Measurements from ENCODE around the gene MDH1.

The MDH1 gene

GRCh38 chr2:63642946-63643345 is 54.2 kb downstream of the MDH1 start:
- FAIRE-seq: no peak

- FAIRE-seq: no peak
These were observed 54.7 kb downstream of the MDH1 start for GRCh38 chr2:63643486-63643885.

DNA sequence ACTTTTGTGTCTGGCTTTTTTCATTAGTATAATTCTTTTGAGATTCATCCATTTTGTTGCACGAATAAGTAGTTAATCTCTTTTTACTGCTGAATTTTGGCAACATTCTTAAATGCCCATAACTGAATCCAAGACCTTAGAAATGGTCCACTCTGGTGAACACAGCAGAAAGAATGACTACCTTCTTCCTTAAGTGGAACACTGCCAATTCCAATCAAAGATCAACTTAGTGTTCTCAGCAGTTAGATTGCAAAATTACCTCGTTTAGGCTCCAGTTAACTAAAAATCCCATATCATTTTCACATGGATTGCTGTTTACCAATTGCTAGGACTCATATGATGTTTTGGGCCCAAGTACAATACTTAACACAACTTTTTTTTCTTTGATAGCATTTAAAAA is 59.9 kb downstream of the MDH1 start:
- no peak for FAIRE-seq

- FAIRE-seq: no peak
These were observed 61.1 kb downstream of the MDH1 start for GRCh38 chr2:63649829-63650228.

DNA sequence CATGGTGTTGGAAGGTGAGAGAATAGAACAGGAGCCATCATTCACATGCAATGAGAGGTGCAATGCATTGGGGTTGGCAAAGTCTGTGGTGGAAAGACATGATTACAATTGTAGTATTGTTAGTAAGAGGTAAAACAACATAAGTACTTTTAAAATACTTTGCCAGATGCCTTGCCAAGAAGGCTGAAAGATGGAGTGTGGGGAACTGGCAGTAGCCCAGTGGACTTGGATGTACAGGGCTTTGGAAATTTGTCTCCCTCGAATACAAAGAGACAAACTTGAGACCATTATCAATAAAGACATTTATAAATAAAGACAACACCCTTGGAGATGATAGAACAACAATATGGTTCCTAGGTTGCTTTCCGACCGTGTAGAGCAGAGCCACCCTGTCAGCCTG is 62.0 kb downstream of the MDH1 start:
- no peak for FAIRE-seq

DNA sequence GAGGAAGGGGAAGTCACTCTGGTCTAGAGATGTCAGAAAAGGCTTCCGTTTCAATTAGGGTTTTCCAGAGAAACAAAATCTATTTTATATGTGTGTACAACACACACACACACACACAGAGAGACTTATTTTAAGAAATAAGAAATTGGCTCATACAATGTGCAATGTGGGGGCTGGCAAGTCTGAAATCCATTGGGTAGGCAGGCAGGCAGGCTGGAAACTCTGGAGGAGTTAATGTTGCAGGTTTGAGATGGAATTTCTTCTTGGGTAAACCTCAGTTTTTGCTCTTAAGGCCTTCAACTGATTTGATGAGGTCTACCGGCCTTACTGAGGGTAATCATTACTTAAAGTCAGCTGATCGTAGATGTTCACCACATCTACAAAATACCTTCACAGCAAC is 62.6 kb downstream of the MDH1 start:
- no peak for FAIRE-seq

GRCh38 chr2:63651861-63652651 is 63.3 kb downstream of the MDH1 start:
- FAIRE-seq: no peak

DNA sequence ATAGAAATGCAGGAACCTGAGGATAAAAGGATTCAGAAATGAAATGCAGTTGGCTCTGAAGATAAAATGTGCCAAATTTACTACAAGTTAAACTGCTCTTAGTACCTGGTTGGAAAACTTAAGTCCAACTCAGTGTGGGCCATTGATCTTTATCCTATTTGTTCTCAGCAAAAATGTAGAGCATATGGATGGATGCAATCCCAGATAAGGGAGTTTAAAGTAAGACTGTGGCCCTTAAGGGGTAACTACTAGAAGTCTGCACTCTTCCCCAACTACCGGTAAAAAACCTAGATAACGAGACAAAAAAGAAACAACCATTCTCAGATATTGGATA is 63.9 kb downstream of the MDH1 start:
- no peak for FAIRE-seq

DNA sequence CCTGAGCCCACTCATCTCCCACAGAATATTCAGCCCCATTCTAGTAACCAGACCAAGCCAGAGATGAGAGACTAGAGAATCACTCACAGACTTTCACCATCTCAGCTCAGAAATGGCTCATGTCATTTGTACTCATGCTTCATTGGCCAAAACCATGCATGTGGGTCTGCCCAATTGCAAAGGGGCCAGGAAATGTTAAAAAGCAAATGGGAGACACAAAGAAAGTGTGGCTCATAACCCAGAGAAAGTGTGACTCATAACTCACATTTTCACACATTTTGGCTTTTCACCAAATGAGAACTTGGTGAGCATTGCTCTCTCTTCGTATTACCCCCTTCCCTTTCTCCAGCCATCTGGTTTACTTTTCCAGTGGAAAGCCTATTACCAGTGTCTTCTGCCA is 66.2 kb downstream of the MDH1 start:
- FAIRE-seq: no peak
